Karpas-422 (cell line): ENCODE measurements around the gene NR6A1. TPM values are rescaled to one million over a fixed set of nuclear protein-coding genes. Genes with fewer than 3 reads are reported as not detected.

ENCODE experiments used
- DNase-seq: peaks from one replicate; pipeline ENCODE4 v3.0.0-alpha.2; 2015
- H2AFZ ChIP-seq: fragments of 200-600 bp; sonication (generic); 2 replicates; pipeline ENCODE4 v1.6.1; 2014; ENCODE audit warnings: antibody characterized with exemption, low read length, mixed read lengths
- H3K27ac ChIP-seq: fragments of 200-600 bp; sonication (generic); 2 replicates; pipeline ENCODE4 v1.5.1; 2014; ENCODE audit warnings: mild to moderate bottlenecking, low read length, moderate library complexity
- H3K27me3 ChIP-seq: fragments of 200-600 bp; sonication (generic); 2 replicates; pipeline ENCODE4 v1.6.1; 2014; ENCODE audit warnings: low read length, mixed read lengths
- H3K36me3 ChIP-seq: fragments of 200-600 bp; sonication (generic); 2 replicates; pipeline ENCODE4 v1.6.1; 2014; ENCODE audit warnings: low read length, mixed read lengths; ENCODE audit not compliant: insufficient read depth
- H3K4me1 ChIP-seq: fragments of 200-600 bp; sonication (generic); 2 replicates; pipeline ENCODE4 v1.6.1; 2014; ENCODE audit warnings: mild to moderate bottlenecking, low read length, mixed read lengths
- H3K4me2 ChIP-seq: fragments of 200-600 bp; sonication (generic); 2 replicates; pipeline ENCODE4 v1.6.1; 2014; ENCODE audit warnings: low read length, low read depth, mild to moderate bottlenecking; ENCODE audit not compliant: poor library complexity, severe bottlenecking
- H3K4me3 ChIP-seq: fragments of 200-600 bp; sonication (generic); 2 replicates; pipeline ENCODE4 v1.5.1; 2014; ENCODE audit warnings: mild to moderate bottlenecking, antibody characterized with exemption, low read length, mixed read lengths
- H3K79me2 ChIP-seq: fragments of 200-600 bp; sonication (generic); 2 replicates; pipeline ENCODE4 v1.6.1; 2014; ENCODE audit warnings: mild to moderate bottlenecking, low read length, mixed read lengths
- H3K9ac ChIP-seq: fragments of 200-600 bp; sonication (generic); 2 replicates; pipeline ENCODE4 v1.6.0; 2014; ENCODE audit warnings: low read length
- H3K9me2 ChIP-seq: fragments of 200-600 bp; sonication (generic), shearing (Covaris generic); replicated peaks from 2 replicates; pipeline ENCODE4 v1.6.0; 2014; ENCODE audit warnings: mild to moderate bottlenecking, low read length, moderate library complexity; ENCODE audit not compliant: insufficient read depth
- H3K9me3 ChIP-seq: fragments of 300-700, 200-600 bp; sonication (generic); 2 replicates; pipeline ENCODE4 v1.6.1; 2014; ENCODE audit warnings: low read length, mixed read lengths
- H4K20me1 ChIP-seq: fragments of 200-600 bp; sonication (generic); 2 replicates; pipeline ENCODE4 v1.6.1; 2014; ENCODE audit warnings: mild to moderate bottlenecking, antibody characterized with exemption, low read length, low read depth; ENCODE audit not compliant: insufficient read depth
- total RNA-seq: library from RNA; depleted of rRNA; stranded (reverse); fragments of >200 nt; shearing (Covaris generic); gene quantifications from 2 replicates; pipeline ENCODE4 v1.2.3, GENCODE V29; 2014; ENCODE audit warnings: low replicate concordance

The NR6A1 gene
- total RNA-seq, 1 experiment from 2014 or later: 3.1 TPM

DNA sequence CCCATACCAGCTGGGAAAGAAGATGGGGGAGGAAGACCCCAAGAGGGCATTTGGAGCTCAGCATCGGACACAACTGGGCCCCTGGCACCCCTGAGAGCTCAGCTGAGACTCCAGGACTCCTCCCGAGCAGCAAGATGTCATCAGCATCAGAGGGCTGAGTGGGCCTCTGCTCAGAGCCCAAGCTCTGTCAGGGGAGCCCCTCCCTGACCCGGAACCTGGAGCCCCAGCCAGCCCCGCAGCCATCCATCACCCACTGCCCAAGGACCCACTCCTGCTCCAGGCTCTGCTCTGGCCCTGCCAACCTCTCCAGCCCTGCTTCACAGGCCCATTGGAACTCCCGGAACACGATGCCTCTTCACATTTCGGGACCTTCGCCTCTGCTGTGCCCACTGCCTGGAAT, 273.7 kb downstream of the NR6A1 start:
- H4K20me1 ChIP-seq: no peaks in the 10 kb centered on the region

DNA sequence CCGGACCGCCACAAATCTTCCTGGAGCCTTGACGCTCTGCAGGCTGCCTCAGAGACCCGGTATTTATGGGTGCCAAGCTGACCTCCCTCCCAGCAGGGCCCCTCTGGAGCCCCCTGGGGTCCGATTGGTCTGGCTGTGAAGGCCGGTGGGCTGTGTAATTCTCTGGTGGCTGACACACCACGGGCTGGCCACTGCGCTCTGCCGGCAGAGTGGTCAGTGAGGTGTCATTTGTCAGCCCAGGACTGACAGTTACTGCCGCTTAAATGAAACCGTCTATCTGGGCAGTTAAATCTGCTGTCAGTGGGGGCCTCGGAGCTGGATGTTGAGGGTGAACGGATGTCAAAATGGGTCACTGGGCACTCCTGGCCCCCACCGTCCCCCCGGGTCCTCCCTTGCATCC, 274.6 kb downstream of the NR6A1 start:
- Histone ChIP-seq H3K27me3 (no peaks in the 10 kb centered on the region), H3K79me2 (no peaks in the 10 kb centered on the region), H3K9me2 (no peaks in the 10 kb centered on the region), H3K9me3 (no peaks in the 10 kb centered on the region), H4K20me1 (no peaks in the 10 kb centered on the region), H3K27ac (no peak overlapping the region), H3K36me3 (no peaks in the 10 kb centered on the region), H3K4me3 (no peak overlapping the region), H3K4me2 (no peak overlapping the region), H3K4me1 (no peaks in the 10 kb centered on the region), H2AFZ (no peak overlapping the region), H3K9ac (no peak overlapping the region)
- DNase-seq: no peak

More for the DNA sequence above, 273.7 kb downstream of the NR6A1 start:
- no peak overlapping the region for H3K27ac ChIP-seq
- H3K9me3 ChIP-seq: no peaks in the 10 kb centered on the region
- no peaks in the 10 kb centered on the region for H3K79me2 ChIP-seq
- no peaks in the 10 kb centered on the region for H3K36me3 ChIP-seq
- no peak for DNase-seq
- no peaks in the 10 kb centered on the region for H3K4me1 ChIP-seq
- H3K9ac ChIP-seq: no peak overlapping the region
- H3K4me3 ChIP-seq: no peak overlapping the region
- no peak overlapping the region for H3K4me2 ChIP-seq
- no peaks in the 10 kb centered on the region for H3K9me2 ChIP-seq
- no peaks in the 10 kb centered on the region for H3K27me3 ChIP-seq
- no peak overlapping the region for H2AFZ ChIP-seq

- H3K4me2 ChIP-seq: no peak overlapping the region
- H3K27ac ChIP-seq: no peak overlapping the region
- H3K9ac ChIP-seq: no peak overlapping the region
- H2AFZ ChIP-seq: no peak overlapping the region
- H3K36me3 ChIP-seq: no peaks in the 10 kb centered on the region
- H3K4me1 ChIP-seq: no peaks in the 10 kb centered on the region
- DNase-seq: no peak
- no peaks in the 10 kb centered on the region for H3K79me2 ChIP-seq
- no peaks in the 10 kb centered on the region for H3K27me3 ChIP-seq
- no peaks in the 10 kb centered on the region for H3K9me3 ChIP-seq
- no peak overlapping the region for H3K4me3 ChIP-seq
- H4K20me1 ChIP-seq: no peaks in the 10 kb centered on the region
- H3K9me2 ChIP-seq: no peaks in the 10 kb centered on the region
These were observed 275.0 kb downstream of the NR6A1 start for GRCh38 chr9:124496075-124496449.

DNA sequence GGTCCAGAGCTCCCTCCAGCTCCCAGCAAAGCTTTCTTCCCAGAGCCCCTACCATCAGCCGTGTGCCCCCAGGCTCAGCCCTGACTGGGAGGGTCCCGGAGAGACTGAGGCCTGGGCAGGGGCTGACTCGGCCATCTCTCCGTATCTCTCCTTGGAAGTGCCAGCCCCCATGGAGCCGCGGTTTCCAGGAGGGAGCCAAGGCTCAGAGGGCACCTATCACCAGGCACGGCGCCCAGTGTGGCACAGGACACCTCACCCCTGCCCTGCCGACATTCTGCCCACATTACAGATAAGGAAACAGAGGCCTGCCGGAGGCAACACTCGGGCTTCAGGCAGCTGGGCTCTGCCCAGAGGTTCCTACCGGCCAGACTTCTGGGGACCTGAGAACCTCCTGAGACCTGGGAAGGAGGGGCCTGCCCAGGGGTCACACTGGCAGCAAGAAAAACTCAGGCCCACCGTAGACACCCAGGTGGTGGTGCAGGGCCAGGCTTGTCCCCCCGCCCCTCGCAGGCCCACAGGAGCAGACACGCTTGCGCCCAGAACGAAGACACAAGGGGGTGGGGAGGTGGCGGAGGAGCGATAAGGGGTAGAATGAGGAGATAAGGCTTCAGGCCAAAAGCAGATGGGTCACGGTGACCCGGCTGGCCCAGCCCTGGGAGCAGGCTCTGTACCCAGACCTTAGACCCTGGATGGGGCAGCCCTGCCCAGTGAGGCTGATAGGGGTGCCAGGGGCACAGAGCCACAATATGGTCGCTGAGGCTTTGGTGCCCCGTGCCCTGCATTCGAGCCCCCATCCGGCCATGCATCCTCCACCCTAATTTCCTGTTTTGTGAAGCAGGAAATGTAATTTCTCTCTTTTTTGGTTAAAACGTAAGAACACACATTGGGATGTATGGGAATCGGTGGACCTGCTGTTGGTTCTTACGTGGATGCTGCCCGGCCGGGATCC, 275.7 kb downstream of the NR6A1 start:
- H3K4me3 ChIP-seq: no peak overlapping the region
- no peaks in the 10 kb centered on the region for H3K36me3 ChIP-seq
- H3K27ac ChIP-seq: no peak overlapping the region
- no peaks in the 10 kb centered on the region for H4K20me1 ChIP-seq
- H3K4me2 ChIP-seq: no peak overlapping the region
- no peak for DNase-seq
- no peak overlapping the region for H3K9ac ChIP-seq
- no peaks in the 10 kb centered on the region for H3K4me1 ChIP-seq
- no peaks in the 10 kb centered on the region for H3K27me3 ChIP-seq
- H3K9me2 ChIP-seq: no peaks in the 10 kb centered on the region
- no peak overlapping the region for H2AFZ ChIP-seq
- H3K79me2 ChIP-seq: no peaks in the 10 kb centered on the region
- H3K9me3 ChIP-seq: no peaks in the 10 kb centered on the region

DNA sequence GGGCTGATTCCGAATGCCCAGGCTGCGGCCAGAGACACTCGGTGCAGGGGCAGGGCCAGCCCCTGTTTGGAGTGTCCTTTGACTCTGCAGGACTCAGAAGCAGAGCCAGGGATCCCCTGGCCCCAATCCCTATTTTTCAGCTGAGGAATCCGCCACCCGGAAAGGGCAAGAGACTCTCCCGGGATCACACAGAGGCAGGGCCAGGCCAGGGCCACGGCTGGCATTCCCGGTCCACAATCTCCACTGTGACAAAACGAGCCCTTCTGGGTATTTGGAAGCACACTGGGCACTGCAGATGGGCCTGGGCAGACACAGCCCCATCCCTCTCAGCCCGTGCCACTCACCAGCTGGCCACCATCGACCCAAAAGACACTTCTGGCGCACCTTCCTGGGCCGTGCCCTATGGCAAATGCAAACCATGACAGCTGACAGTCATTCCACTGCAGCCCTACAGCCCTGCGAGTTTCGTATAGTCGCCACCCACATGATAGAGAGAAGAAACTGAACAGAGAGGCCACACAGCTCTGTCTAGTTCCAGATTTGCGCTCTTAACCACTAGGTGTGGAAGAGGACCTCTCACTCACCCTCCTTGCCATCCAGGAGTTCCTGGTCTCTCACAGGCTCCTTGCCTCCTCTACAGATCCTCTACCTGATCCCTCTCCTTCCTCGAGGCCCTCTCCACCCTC, 277.2 kb downstream of the NR6A1 start:
- no peak overlapping the region for H3K9ac ChIP-seq
- no peaks in the 10 kb centered on the region for H3K4me1 ChIP-seq
- no peaks in the 10 kb centered on the region for H3K9me3 ChIP-seq
- no peaks in the 10 kb centered on the region for H3K9me2 ChIP-seq
- H3K27ac ChIP-seq: no peak overlapping the region
- DNase-seq: no peak
- H3K79me2 ChIP-seq: no peaks in the 10 kb centered on the region
- no peaks in the 10 kb centered on the region for H4K20me1 ChIP-seq
- H3K36me3 ChIP-seq: no peaks in the 10 kb centered on the region
- no peak overlapping the region for H3K4me2 ChIP-seq
- no peak overlapping the region for H3K4me3 ChIP-seq
- no peaks in the 10 kb centered on the region for H3K27me3 ChIP-seq
- H2AFZ ChIP-seq: no peak overlapping the region

DNA sequence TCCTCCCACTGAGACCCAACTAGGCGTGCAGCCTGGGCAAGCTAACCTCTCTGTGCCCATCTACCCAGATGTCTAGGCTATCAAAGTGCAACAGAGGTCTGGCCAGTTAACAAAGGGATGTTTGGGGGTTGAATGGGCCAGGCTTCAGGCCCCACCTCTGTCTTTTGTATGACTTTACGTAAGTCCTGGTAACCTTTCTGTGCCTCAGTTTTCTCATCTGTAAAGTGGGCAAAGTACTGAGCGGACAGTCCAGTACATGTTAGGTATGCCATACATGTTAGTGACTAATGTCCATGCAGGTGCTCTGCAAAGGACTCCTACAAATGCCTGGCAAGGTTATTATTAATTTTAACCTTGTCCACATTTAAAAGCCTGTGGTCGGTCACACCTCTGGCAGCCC, 277.9 kb downstream of the NR6A1 start:
- no peak overlapping the region for H2AFZ ChIP-seq
- H3K4me2 ChIP-seq: no peak overlapping the region
- H3K4me1 ChIP-seq: no peaks in the 10 kb centered on the region
- no peaks in the 10 kb centered on the region for H3K36me3 ChIP-seq
- no peak for DNase-seq
- no peaks in the 10 kb centered on the region for H3K27me3 ChIP-seq
- no peak overlapping the region for H3K9ac ChIP-seq
- no peak overlapping the region for H3K27ac ChIP-seq
- no peak overlapping the region for H3K4me3 ChIP-seq
- no peaks in the 10 kb centered on the region for H3K9me2 ChIP-seq
- no peaks in the 10 kb centered on the region for H3K79me2 ChIP-seq
- no peaks in the 10 kb centered on the region for H3K9me3 ChIP-seq
- H4K20me1 ChIP-seq: no peaks in the 10 kb centered on the region

DNA sequence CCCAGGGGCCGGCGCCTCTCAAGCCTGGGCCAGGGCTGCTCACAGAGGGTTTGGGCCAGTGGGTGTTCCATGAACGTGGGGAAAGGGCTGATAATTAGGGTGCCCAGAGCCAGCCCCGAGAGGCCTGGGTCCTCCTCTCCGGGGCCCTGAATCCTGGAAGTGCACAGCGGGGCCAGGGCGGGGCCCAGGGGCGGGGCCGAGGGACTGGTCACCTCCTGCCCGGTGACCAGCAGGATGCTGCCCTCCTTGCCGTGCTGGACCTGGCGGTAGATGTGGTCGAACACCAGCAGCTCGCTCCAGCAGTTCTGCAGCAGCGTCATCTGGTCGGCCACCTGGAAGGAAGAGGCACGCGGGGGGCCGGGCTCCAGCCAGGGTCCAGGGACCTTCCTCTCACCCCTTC, 278.3 kb downstream of the NR6A1 start:
- H3K9ac ChIP-seq: no peak overlapping the region
- H3K79me2 ChIP-seq: no peaks in the 10 kb centered on the region
- H3K27ac ChIP-seq: no peak overlapping the region
- no peaks in the 10 kb centered on the region for H4K20me1 ChIP-seq
- H3K27me3 ChIP-seq: no peaks in the 10 kb centered on the region
- no peaks in the 10 kb centered on the region for H3K9me2 ChIP-seq
- no peak for DNase-seq
- no peak overlapping the region for H3K4me3 ChIP-seq
- H3K4me2 ChIP-seq: no peak overlapping the region
- H3K9me3 ChIP-seq: no peaks in the 10 kb centered on the region
- no peak overlapping the region for H2AFZ ChIP-seq
- H3K36me3 ChIP-seq: no peaks in the 10 kb centered on the region
- H3K4me1 ChIP-seq: no peaks in the 10 kb centered on the region

GRCh38 chr9:124491049-124491975, 279.8 kb downstream of the NR6A1 start:
- H3K27ac ChIP-seq: no peak overlapping the region
- no peaks in the 10 kb centered on the region for H3K79me2 ChIP-seq
- H3K36me3 ChIP-seq: no peaks in the 10 kb centered on the region
- H3K4me2 ChIP-seq: no peak overlapping the region
- no peaks in the 10 kb centered on the region for H4K20me1 ChIP-seq
- no peak overlapping the region for H3K9ac ChIP-seq
- no peaks in the 10 kb centered on the region for H3K4me1 ChIP-seq
- no peaks in the 10 kb centered on the region for H3K27me3 ChIP-seq
- H2AFZ ChIP-seq: no peak overlapping the region
- no peak overlapping the region for H3K4me3 ChIP-seq
- H3K9me2 ChIP-seq: no peaks in the 10 kb centered on the region
- no peak for DNase-seq
- H3K9me3 ChIP-seq: no peaks in the 10 kb centered on the region
